Measurements from ENCODE around the gene MPPE1.

DNA sequence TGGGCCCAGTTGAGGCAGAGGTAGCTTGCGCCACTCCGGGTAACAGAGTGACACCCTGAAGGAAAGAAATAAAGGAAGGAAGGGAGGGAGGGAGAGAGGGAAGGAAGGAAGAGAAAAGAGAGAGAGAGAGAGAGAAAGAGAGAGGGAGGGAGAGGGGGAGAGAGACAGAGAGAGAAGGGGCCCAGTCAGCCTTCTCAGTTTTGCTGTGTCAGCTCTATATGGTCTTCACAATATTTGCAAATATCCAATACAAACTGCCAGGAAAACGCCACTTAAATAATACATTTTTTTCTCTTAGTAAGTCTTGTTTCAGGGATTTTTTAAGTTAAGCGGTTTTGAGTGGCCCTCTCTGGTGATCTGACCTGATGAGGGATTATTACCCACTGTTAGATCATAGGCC lies 62.5 kb downstream of the MPPE1 start:
- TF ChIP-seq GATA2 (IDR thresholded peaks at IDR 0.05; ENCODE audit: low read depth, low read length) (no peak), GATA3 (IDR thresholded peaks at IDR 0.05; ENCODE audit: low read depth, low read length) (no peak)

Measured in SH-SY5Y (cell line).